Measurements from ENCODE around the gene FGD1. TPM values are rescaled to one million over a fixed set of nuclear protein-coding genes. Genes with fewer than 3 reads are reported as not detected.

FGD1 gene
- total RNA-seq, 3 donors from 2014 or later (not counting 1 experiment from before 2014, with no cell fraction given), result 0.07 TPM; not detected in 2

GRCh38 chrX:54509400-54509799 lies 13.4 kb upstream of the FGD1 start:
- intact Hi-C loops (cut with micrococcal nuclease), result no loop called here
- Histone ChIP-seq H3K9me3 (ENCODE audit: control insufficient read depth, insufficient read depth, low read length) (no peaks in the 10 kb centered on the region), H3K27ac (ENCODE audit: low read length) (no peak overlapping the region), H3K4me3 (ENCODE audit: low read length) (no peak overlapping the region), H3K27me3 (ENCODE audit: control insufficient read depth, insufficient read depth, low read length) (no peaks in the 10 kb centered on the region), H3K36me3 (ENCODE audit: control insufficient read depth, insufficient read depth, low read length) (no peaks in the 10 kb centered on the region), H3K4me1 (ENCODE audit: control insufficient read depth, insufficient read depth, low read length) (no peaks in the 10 kb centered on the region)
- Mint-ChIP-seq H3K9me3 (no peaks in the 10 kb centered on the region), H3K4me1 (no peaks in the 10 kb centered on the region), H3K27ac (no peak overlapping the region), H3K4me3 (no peak overlapping the region), H3K27me3 (ENCODE audit: low read depth in 2 of 2) (peaks cover 0 to 20% of the 10 kb centered on the region in 2 donors), H3K36me3 (no peaks in the 10 kb centered on the region)
- 79% methylated on average over 3 of the region's 4 CpGs for WGBS (ENCODE audit: insufficient coverage)
- ATAC-seq (no peak), DNase-seq (no peak)
- TF ChIP-seq, protein P1, sequence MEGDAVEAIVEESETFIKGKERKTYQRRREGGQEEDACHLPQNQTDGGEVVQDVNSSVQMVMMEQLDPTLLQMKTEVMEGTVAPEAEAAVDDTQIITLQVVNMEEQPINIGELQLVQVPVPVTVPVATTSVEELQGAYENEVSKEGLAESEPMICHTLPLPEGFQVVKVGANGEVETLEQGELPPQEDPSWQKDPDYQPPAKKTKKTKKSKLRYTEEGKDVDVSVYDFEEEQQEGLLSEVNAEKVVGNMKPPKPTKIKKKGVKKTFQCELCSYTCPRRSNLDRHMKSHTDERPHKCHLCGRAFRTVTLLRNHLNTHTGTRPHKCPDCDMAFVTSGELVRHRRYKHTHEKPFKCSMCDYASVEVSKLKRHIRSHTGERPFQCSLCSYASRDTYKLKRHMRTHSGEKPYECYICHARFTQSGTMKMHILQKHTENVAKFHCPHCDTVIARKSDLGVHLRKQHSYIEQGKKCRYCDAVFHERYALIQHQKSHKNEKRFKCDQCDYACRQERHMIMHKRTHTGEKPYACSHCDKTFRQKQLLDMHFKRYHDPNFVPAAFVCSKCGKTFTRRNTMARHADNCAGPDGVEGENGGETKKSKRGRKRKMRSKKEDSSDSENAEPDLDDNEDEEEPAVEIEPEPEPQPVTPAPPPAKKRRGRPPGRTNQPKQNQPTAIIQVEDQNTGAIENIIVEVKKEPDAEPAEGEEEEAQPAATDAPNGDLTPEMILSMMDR (IDR thresholded peaks at IDR 0.05), result no peak

- no peaks in the 10 kb centered on the region for H3K36me3 ChIP-seq (ENCODE audit: control insufficient read depth, insufficient read depth, low read length)
- Mint-ChIP-seq H3K36me3 (no peaks in the 10 kb centered on the region), H3K4me1 (peaks cover 6 to 14% of the 10 kb centered on the region in 2 donors), H3K4me3 (peak overlapping the region; percentile 72), H3K27ac (no peak overlapping the region), H3K9me3 (no peaks in the 10 kb centered on the region), H3K27me3 (ENCODE audit: low read depth in 2 of 2) (peaks cover 47 to 48% of the 10 kb centered on the region in 2 donors)
- H3K4me3 ChIP-seq (ENCODE audit: low read length), result no peak overlapping the region
- H3K27ac ChIP-seq (ENCODE audit: low read length), result no peak overlapping the region
- 98% methylated on average over 6 of the region's 6 CpGs for WGBS (ENCODE audit: insufficient coverage)
- ATAC-seq (no peak), DNase-seq (no peak)
- peaks cover 4% of the 10 kb centered on the region for H3K4me1 ChIP-seq (ENCODE audit: control insufficient read depth, insufficient read depth, low read length)
- intact Hi-C loops (cut with micrococcal nuclease), result no loop called here
- peaks cover 6% of the 10 kb centered on the region for H3K27me3 ChIP-seq (ENCODE audit: control insufficient read depth, insufficient read depth, low read length)
- TF ChIP-seq, protein P1 (IDR thresholded peaks at IDR 0.05), result no peak
- H3K9me3 ChIP-seq (ENCODE audit: control insufficient read depth, insufficient read depth, low read length), result no peaks in the 10 kb centered on the region
Measured at GRCh38 chrX:54496936-54497335, 902 bp upstream of the FGD1 start.

DNA sequence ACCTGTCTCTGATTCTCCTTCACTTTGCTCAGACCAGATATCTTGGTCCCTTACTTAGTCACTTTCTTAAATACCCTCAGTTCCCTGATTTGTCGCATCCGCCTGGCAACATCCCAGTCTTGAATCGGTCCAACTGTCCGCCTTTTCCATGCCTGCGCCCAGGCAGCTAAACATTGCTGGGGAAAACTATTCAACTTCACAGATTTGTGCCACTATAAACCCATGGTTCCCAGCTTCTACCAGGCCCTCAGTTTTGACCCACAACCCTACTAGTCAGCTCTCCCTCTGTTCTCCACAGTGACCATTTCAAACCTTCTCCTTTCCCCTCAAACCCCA lies 451 bp upstream of the FGD1 start:
- intact Hi-C loops (cut with micrococcal nuclease), result no loop called here
- no peaks in the 10 kb centered on the region for H3K36me3 ChIP-seq (ENCODE audit: control insufficient read depth, insufficient read depth, low read length)
- Mint-ChIP-seq H3K27ac (no peak overlapping the region), H3K36me3 (no peaks in the 10 kb centered on the region), H3K4me3 (peak overlapping the region; percentile 72), H3K4me1 (peaks cover 6 to 14% of the 10 kb centered on the region in 2 donors), H3K27me3 (ENCODE audit: low read depth in 2 of 2) (peaks cover 48 to 49% of the 10 kb centered on the region in 2 donors), H3K9me3 (no peaks in the 10 kb centered on the region)
- H3K27me3 ChIP-seq (ENCODE audit: control insufficient read depth, insufficient read depth, low read length), result peaks cover 6% of the 10 kb centered on the region
- DNase-seq (no peak), ATAC-seq (no peak)
- WGBS (ENCODE audit: insufficient coverage), result 93% methylated on average over 5 of the region's 5 CpGs
- TF ChIP-seq, protein P1 (IDR thresholded peaks at IDR 0.05), result no peak
- H3K4me3 ChIP-seq (ENCODE audit: low read length), result no peak overlapping the region
- H3K27ac ChIP-seq (ENCODE audit: low read length), result no peak overlapping the region
- no peaks in the 10 kb centered on the region for H3K9me3 ChIP-seq (ENCODE audit: control insufficient read depth, insufficient read depth, low read length)
- H3K4me1 ChIP-seq (ENCODE audit: control insufficient read depth, insufficient read depth, low read length), result peaks cover 4% of the 10 kb centered on the region

Data from natural killer cell (primary cell).